ENCODE measurements around the gene SLAMF7. TPM values are rescaled to one million over a fixed set of nuclear protein-coding genes. Genes with fewer than 3 reads are reported as not detected.

The SLAMF7 gene
- total and polyA plus RNA-seq, 2 donors (not counting 3 experiments of a cell fraction or from before 2014, with no cell fraction given): not detected

GRCh38 chr1:160799641-160800040, 60.6 kb downstream of the SLAMF7 start:
- DNase-seq (ENCODE audit: low read depth, low spot score): no peak
- POLR2A ChIA-PET: no interaction called here
- Histone ChIP-seq H3K4me3 (replicated peaks in 1 of 3; ENCODE audit: insufficient read depth in 1 of 3, low read depth in 1 of 3, low read length in 3 of 3) (no peak overlapping the region), H2AFZ (ENCODE audit: low read depth, low read length) (no peak overlapping the region), H3K4me2 (ENCODE audit: insufficient read depth, low read length) (no peak overlapping the region), H3K79me2 (ENCODE audit: control insufficient read depth, insufficient read depth, low read length) (no peaks in the 10 kb centered on the region), H3K9ac (replicated peaks; ENCODE audit: extremely low read depth, insufficient read depth, low read length) (no peak overlapping the region), H3K9me3 (replicated peaks; ENCODE audit: control insufficient read depth, insufficient read depth, low read length) (no peaks in the 10 kb centered on the region), H4K20me1 (replicated peaks; ENCODE audit: control insufficient read depth, extremely low read depth, insufficient read depth, low read length) (no peaks in the 10 kb centered on the region), H3K9me1 (replicated peaks; ENCODE audit: control insufficient read depth, extremely low read depth, insufficient read depth, low read length) (no peaks in the 10 kb centered on the region), H3K27ac (ENCODE audit: insufficient read depth, low read depth, low read length) (no peak overlapping the region), H3K36me3 (ENCODE audit: control insufficient read depth in 2 of 2, extremely low read depth in 1 of 2, insufficient read depth in 2 of 2, low read length in 2 of 2) (no peaks in the 10 kb centered on the region), H3K27me3 (ENCODE audit: control insufficient read depth in 2 of 2, insufficient read depth in 2 of 2, low read length in 2 of 2) (no peaks in the 10 kb centered on the region), H3K4me1 (ENCODE audit: control insufficient read depth, extremely low read depth, insufficient read depth, low read length) (no peaks in the 10 kb centered on the region)
- TF ChIP-seq GATA2 (IDR thresholded peaks at IDR 0.05; ENCODE audit: insufficient read depth, insufficient read length, low read depth, low read length): no peak
- no peak for TF ChIP-seq JUN (IDR thresholded peaks at IDR 0.05; ENCODE audit: borderline replicate concordance, insufficient read depth, insufficient read length, low read depth)
- TF ChIP-seq MAX (IDR thresholded peaks at IDR 0.05; ENCODE audit: insufficient read depth, insufficient read length): no peak
- TF ChIP-seq POLR2AphosphoS5 (IDR thresholded peaks at IDR 0.05; ENCODE audit: insufficient read depth, low read depth, low read length): no peak
- TF ChIP-seq POLR2A (IDR thresholded peaks at IDR 0.05; ENCODE audit: low read depth, low read length): no peak
- TF ChIP-seq CTCF (IDR thresholded peaks at IDR 0.05; ENCODE audit: extremely low read depth in 1 of 2, insufficient read depth in 1 of 2, low read depth in 1 of 2, low read length in 2 of 2): no peak
- no peak for TF ChIP-seq FOS (IDR thresholded peaks at IDR 0.05; ENCODE audit: borderline replicate concordance, insufficient read depth, low read length)
- no peak for TF ChIP-seq EZH2 (IDR thresholded peaks at IDR 0.05; ENCODE audit: borderline replicate concordance, low read depth, low read length, severe bottlenecking)
- no peak for TF ChIP-seq MYC (IDR thresholded peaks at IDR 0.05; ENCODE audit: low read depth, low read length)
- FAIRE-seq: no peak
- CTCF ChIA-PET: interaction anchor here (1.2 to 1.3 kb wide), 2 partner anchors 22 to 35 kb away, joined by 3 to 4 read pairs; no protein-coding TSS in a partner anchor
- intact Hi-C loops (cut with micrococcal nuclease): no loop called here
- no TSS peak for BruUV-seq (replicated peaks)
- dilution Hi-C loops (cut with MboI; ENCODE audit: extremely low pct_ligation_motif_present, low sequenced_read_pairs): no loop called here

Data from endothelial cell of umbilical vein (primary cell).